Heart right ventricle (tissue), 16 donors: ENCODE data around the gene UBASH3B. TPM values are rescaled to one million over a fixed set of nuclear protein-coding genes. Genes with fewer than 3 reads are reported as not detected.

Source experiments
- ATAC-seq, 8 donors: fragments of 200-7000 bp; cut with Tn5 transposase; one replicate each; pipeline ENCODE4 v1.9.1; 2020; ENCODE audit warnings: mild to moderate bottlenecking in 8 of 8, moderate library complexity in 8 of 8, moderate number of reproducible peaks in 1 of 8
- DNase-seq, 2 donors: peaks; one replicate each; pipeline ENCODE4 v3.0.0-alpha.2; 2020
- H3K27ac ChIP-seq, 10 donors: fragments of 200-600 bp; sonication (generic) in 2 of 10; one replicate each; pipeline versions ENCODE4 v1.5.0 to v1.8.0; 2020 to 2022; ENCODE audit warnings: mild to moderate bottlenecking in 3 of 10
- H3K27me3 ChIP-seq, 7 donors: fragments of 200-600 bp; one replicate each; pipeline ENCODE4 v1.8.0; 2021 to 2022; ENCODE audit warnings: mild to moderate bottlenecking in 2 of 7
- H3K36me3 ChIP-seq, 9 donors: fragments of 200-600 bp; sonication (generic) in 1 of 9; one replicate each; pipeline versions ENCODE4 v1.5.0 to v1.8.0; 2020 to 2022; ENCODE audit warnings: mild to moderate bottlenecking in 2 of 9
- H3K4me1 ChIP-seq, 9 donors: fragments of 200-600 bp; sonication (generic) in 1 of 9; one replicate each; pipeline versions ENCODE4 v1.5.0 to v1.8.0; 2020 to 2022; ENCODE audit warnings: mild to moderate bottlenecking in 4 of 9
- H3K4me3 ChIP-seq, 10 donors: fragments of 200-600 bp; sonication (generic) in 2 of 10; one replicate each; pipeline versions ENCODE4 v1.5.0 to v1.8.0; 2020 to 2022; ENCODE audit warnings: mild to moderate bottlenecking in 7 of 10, moderate library complexity in 2 of 10
- H3K9me3 ChIP-seq, 11 donors: fragments of 200-600 bp in 10 of 11; sonication (generic) in 2 of 11; one replicate each; pipeline versions ENCODE4 v1.5.0 to v1.8.0; 2013 to 2022; ENCODE audit warnings: mild to moderate bottlenecking in 2 of 11, control low read depth in 1 of 11, moderate library complexity in 1 of 11
- WGBS, 2 donors: extraction: QIAGEN DNeasy Blood & Tissue Kit; methylation state at CpG; one replicate each; pipeline ENCODE4 v1.1.7; 2013; ENCODE audit warnings: inconsistent platforms in 1 of 2; 5-methylcytosine and 5-hydroxymethylcytosine counted together
- intact Hi-C, 10 donors: fragments of 100-400 bp; cut with DNase I; formaldehyde crosslinking; loops; one replicate each; pipeline versions ENCODE4 v1.11.1 to v1.14.2; 2022
- polyA plus RNA-seq, 2 donors: library from polyadenylated mRNA; stranded (reverse); fragments of 200-250 nt; gene quantifications; one replicate each; pipeline ENCODE4 v1.2.3, GENCODE V29; 2013
- total RNA-seq, 10 donors: library from RNA; stranded (reverse); fragmentation: NEBNext Ultra II Directional in 3 of 10; extraction: Animal tissue kit (Norgen Biotek cat#: 25700) in 3 of 10; gene quantifications; one replicate each; pipeline versions ENCODE4 v1.2.1 to v1.2.4, GENCODE V29; 2021 to 2023
- TF ChIP-seq, protein P1 (sequence below), 9 donors: fragments of 200-600 bp; sonication (generic) in 2 of 9; IDR thresholded peaks; one replicate each; pipeline versions ENCODE4 v1.5.0 to v1.8.0; 2021 to 2022; ENCODE audit warnings: antibody characterized with exemption in 9 of 9, mild to moderate bottlenecking in 5 of 9, moderate library complexity in 1 of 9
- donor health status: Arrhythmogenic right ventricular cardiomyopathy.
- donor health status: ischemic (EF 13 %, LVEDD 7.1; RV severe dilation, severe dysfunction).
- donor health status: healthy with polysubstance abuse.
- donor health status: DM: no; HTN: yes; CAD: no.
- donor health status: DM: no; HTN: no; CAD: no.
- donor health status: ischemic (EF 25% LVEDD 6.9; RV normal size, moderate dysfunction).
- donor health status: ischemic (EF 25% LVEDD 5.7; RV mildly dilated, moderate dysfunction).
- donor health status: healthy.
- donor health status: DM: yes; HTN: yes; CAD: no.
- donor health status: Ischemic cardiomyopathy.
- donor health status: ischemic (EF 35%, LVEDD 5.7; RV mildly dilated, moderate dysfunction).
- donor health status: nonischemic (EF 11% LVEDD 7.7; RV severe dilation, severe dysfunction).
- donor health status: DM: yes; HTN: yes; CAD: no.
- donor health status: PGD.
- donor health status: ischemic (EF 29% LVEDD 5.4; RV normal size, mild dysfunction).
- donor health status: nonischemic (EF 23%, LVEDD 6.1; RV moderate dilation, normal function).

Gene UBASH3B
- total and polyA plus RNA-seq, 12 donors: 0.51 to 8.0 (median 1.5) TPM

DNA sequence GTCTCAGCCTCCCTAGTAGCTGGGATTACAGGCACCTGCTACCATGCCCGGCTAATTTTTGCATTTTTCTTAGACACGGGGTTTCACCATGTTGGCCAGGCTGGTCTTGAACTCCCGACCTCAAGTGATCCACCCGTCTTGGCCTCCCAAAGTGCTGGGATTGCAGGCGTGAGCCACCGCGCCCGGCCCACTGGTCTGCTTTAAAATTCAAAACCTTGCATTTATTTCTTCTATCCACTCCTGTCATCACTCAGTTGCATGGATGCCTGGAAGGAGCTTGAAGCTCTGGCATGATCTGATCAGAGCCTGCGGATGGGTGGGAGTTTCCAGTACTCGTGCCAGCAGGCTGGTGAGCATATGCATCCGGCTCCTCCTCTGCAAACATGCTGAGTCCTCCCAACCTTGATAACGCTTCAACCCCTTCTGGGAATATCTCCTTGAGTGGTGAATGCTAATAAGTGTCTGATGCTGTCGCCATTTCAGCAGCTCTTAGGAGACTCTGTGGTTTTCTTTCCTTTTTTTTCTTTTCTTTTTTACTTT, 39.6 kb downstream of the UBASH3B start:
- DNase-seq: no peak
- ATAC-seq: no peak
- Histone ChIP-seq H3K27me3 (no peaks in the 10 kb centered on the region), H3K36me3 (no peaks in the 10 kb centered on the region), H3K4me3 (no peak overlapping the region), H3K27ac (no peak overlapping the region), H3K4me1 (peaks cover 5 to 60% (median 22%) of the 10 kb centered on the region in 9 donors), H3K9me3 (no peaks in the 10 kb centered on the region)
- intact Hi-C loops: no loop called here
- TF ChIP-seq, protein P1, sequence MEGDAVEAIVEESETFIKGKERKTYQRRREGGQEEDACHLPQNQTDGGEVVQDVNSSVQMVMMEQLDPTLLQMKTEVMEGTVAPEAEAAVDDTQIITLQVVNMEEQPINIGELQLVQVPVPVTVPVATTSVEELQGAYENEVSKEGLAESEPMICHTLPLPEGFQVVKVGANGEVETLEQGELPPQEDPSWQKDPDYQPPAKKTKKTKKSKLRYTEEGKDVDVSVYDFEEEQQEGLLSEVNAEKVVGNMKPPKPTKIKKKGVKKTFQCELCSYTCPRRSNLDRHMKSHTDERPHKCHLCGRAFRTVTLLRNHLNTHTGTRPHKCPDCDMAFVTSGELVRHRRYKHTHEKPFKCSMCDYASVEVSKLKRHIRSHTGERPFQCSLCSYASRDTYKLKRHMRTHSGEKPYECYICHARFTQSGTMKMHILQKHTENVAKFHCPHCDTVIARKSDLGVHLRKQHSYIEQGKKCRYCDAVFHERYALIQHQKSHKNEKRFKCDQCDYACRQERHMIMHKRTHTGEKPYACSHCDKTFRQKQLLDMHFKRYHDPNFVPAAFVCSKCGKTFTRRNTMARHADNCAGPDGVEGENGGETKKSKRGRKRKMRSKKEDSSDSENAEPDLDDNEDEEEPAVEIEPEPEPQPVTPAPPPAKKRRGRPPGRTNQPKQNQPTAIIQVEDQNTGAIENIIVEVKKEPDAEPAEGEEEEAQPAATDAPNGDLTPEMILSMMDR (IDR thresholded peaks at IDR 0.05): no peak
- WGBS, 2 donors: 85 to 93% methylated on average over 13 of the region's 13 CpGs

DNA sequence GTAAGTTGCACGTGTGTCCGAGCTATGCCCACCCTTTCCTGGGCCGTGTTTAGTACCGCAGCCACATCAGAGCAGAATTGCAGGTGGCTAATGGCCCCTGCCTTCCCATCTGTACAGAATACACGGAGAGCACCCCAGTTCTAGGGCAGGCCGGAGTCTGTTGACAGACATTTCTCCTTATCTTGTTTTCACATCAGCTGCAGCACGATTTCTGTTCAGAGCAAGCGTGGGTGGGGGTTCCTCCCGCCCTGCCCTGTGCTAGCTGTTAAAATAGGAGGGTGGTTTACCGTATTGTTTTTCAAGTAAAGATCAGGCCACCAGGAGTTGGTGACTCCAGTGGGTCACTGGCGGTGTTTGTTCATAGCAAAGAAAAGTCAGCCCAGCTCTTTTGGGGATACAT, 41.1 kb downstream of the UBASH3B start:
- no peak for DNase-seq
- TF ChIP-seq, protein P1 (IDR thresholded peaks at IDR 0.05): no peak
- H3K36me3 ChIP-seq: no peaks in the 10 kb centered on the region
- intact Hi-C loops: no loop called here
- H3K27ac ChIP-seq: peak overlapping the region in 1 of 10 donors; percentile 79
- H3K4me3 ChIP-seq: no peak overlapping the region
- WGBS, 2 donors: 79 to 81% methylated on average over 11 of the region's 11 CpGs
- peak in 2 of 8 donors; percentile 16 to 29 for ATAC-seq
- no peaks in the 10 kb centered on the region for H3K27me3 ChIP-seq
- no peaks in the 10 kb centered on the region for H3K9me3 ChIP-seq
- peaks cover 4 to 45% (median 10%) of the 10 kb centered on the region in 9 donors for H3K4me1 ChIP-seq

DNA sequence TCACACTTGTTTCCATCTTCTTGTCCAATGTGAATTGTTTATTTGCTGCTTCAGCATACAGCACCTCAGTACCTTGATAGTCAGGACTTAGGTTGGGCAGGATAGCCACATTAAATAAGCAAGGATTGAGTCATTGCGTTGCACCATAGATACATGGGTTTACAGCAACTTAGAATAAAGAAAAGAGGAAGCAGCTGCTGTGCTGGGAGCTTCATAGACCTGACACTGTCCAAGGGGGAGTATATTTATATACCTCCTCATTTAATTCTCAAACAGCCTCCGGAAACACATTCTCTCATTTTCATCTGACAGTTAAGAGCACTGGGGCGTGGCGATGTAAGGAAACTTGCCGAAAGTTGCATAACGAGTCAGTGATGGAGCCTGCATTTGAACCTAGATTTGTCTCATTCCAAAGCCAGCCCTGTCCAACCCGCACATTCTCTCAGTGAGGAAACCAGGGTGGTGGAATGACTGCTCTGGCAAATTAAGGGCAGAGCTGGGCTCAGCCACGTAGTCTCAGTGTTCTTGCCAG, 42.2 kb downstream of the UBASH3B start:
- H3K27me3 ChIP-seq: no peaks in the 10 kb centered on the region
- TF ChIP-seq, protein P1 (IDR thresholded peaks at IDR 0.05): no peak

DNA sequence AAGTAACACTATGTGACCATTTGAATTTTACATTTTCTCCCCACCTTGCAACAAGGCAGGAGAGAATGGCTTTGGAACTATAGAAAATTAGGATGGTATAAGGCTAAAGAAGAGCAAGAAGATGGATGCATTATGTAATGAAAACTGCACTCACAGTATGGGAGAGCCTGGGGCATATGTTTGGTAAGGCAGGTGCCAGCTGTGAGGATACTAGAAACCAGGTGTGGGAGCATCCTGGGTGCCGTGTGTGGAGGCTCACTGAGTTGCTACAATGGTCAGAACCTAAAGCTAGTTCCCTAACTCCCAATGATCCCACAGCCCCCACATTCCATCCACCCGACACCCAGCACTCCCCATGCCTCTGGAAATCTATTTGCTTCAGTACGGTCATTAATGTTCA, 42.9 kb downstream of the UBASH3B start:
- intact Hi-C loops: no loop called here
- Histone ChIP-seq H3K4me3 (no peak overlapping the region), H3K36me3 (no peaks in the 10 kb centered on the region), H3K4me1 (peaks cover 0 to 34% (median 0%) of the 10 kb centered on the region in 9 donors), H3K9me3 (no peaks in the 10 kb centered on the region), H3K27me3 (no peaks in the 10 kb centered on the region), H3K27ac (peak overlapping the region in 1 of 10 donors; percentile 79)
- TF ChIP-seq, protein P1 (IDR thresholded peaks at IDR 0.05): no peak
- WGBS, 2 donors: 83 to 90% methylated on average over 3 of the region's 3 CpGs
- no peak for ATAC-seq
- DNase-seq: no peak

More for the DNA sequence above, 42.2 kb downstream of the UBASH3B start:
- DNase-seq (no peak), ATAC-seq (peak in 5 of 8 donors; percentile 28 to 73 (median 55))
- WGBS, 2 donors: 83 to 87% methylated on average over 8 of the region's 8 CpGs
- peaks cover 0 to 35% (median 0%) of the 10 kb centered on the region in 9 donors for H3K4me1 ChIP-seq
- H3K27ac ChIP-seq: peak overlapping the region in 1 of 10 donors; percentile 79
- intact Hi-C loops: no loop called here
- no peaks in the 10 kb centered on the region for H3K36me3 ChIP-seq
- H3K4me3 ChIP-seq: no peak overlapping the region
- no peaks in the 10 kb centered on the region for H3K9me3 ChIP-seq
